Parathyroid adenoma (tissue), 2 donors: Measurements from ENCODE around the gene USP22.

Source experiments
- H2AFZ ChIP-seq: fragments of 300-600 bp; sonication (generic); one replicate; pipeline ENCODE4 v1.7.0; 2017; ENCODE audit warnings: antibody characterized with exemption, mild to moderate bottlenecking
- H3K27ac ChIP-seq: fragments of 300-600 bp; sonication (generic); one replicate; pipeline ENCODE4 v1.7.0; 2017
- H3K27me3 ChIP-seq: fragments of 300-600 bp; sonication (generic); one replicate; pipeline ENCODE4 v1.7.0; 2017; ENCODE audit warnings: low read length; ENCODE audit not compliant: control insufficient read depth, insufficient read depth
- H3K36me3 ChIP-seq: fragments of 300-600 bp; sonication (generic); one replicate; pipeline ENCODE4 v1.7.0; 2017; ENCODE audit warnings: low read length; ENCODE audit not compliant: control insufficient read depth, insufficient read depth
- H3K4me1 ChIP-seq: fragments of 300-600 bp; sonication (generic); one replicate; pipeline ENCODE4 v1.7.0; 2017; ENCODE audit warnings: control low read depth
- H3K4me2 ChIP-seq: fragments of 300-600 bp; sonication (generic); one replicate; pipeline ENCODE4 v1.7.0; 2017; ENCODE audit warnings: low read length
- H3K4me3 ChIP-seq: fragments of 300-600 bp; sonication (generic); one replicate; pipeline ENCODE4 v1.7.0; 2017; ENCODE audit warnings: low read depth, low read length
- H3K79me2 ChIP-seq: fragments of 300-600 bp; sonication (generic); one replicate; pipeline ENCODE4 v1.7.0; 2017; ENCODE audit warnings: control low read depth
- H3K9ac ChIP-seq: fragments of 300-600 bp; sonication (generic); one replicate; pipeline ENCODE4 v1.7.0; 2017; ENCODE audit warnings: mild to moderate bottlenecking
- H3K9me3 ChIP-seq: fragments of 300-600 bp; sonication (generic); one replicate; pipeline ENCODE4 v1.7.0; 2017; ENCODE audit warnings: low read length; ENCODE audit not compliant: control insufficient read depth
- TF ChIP-seq, protein P1 (sequence below): fragments of 300-600 bp; sonication (generic); IDR thresholded peaks from one replicate; pipeline ENCODE4 v1.7.0; 2017; ENCODE audit warnings: antibody characterized with exemption, mild to moderate bottlenecking
- donor health status: primary hyperparathyroidism.

USP22 gene

DNA sequence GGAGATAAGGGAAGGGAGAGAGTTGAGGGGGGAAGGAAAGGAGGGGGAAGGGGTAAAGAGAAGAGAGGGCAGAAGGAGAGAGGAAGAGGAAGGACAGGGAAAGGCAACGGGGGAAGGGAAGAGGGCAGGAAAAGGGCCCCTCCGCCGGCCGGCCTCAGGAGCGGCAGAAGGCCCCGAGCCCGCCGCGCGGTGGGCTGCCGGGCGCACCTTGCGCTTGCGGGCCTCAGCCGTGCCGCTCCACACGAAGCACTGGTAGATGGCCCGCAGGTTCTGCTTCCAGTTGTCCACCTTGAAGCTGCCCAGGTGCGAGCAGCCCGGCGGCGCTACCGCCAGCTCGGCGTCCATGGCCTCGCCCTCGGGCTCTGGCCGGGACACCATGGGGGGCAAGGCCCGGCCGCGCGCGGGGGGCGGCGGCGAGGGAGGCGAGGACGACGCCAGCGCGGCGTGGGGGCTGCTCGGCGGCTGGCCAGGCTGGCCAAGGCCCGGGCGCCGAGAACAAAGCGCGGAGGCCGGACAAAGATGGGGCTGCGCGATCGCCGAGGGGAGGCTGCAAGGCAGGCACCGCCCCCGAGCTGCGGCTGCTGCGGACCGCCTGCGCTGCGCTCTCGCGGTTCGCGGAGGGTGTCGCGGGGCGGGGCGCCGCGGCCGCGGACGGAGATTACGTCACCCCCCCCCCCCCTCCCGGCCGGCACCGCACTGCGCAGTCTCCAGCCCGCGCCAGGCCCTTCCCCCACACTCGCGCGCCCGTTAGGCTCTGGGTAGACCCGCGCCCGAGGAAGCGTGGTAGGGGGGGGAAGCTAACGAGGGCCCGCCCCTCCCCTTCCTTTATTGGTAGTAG, at the start of gene USP22:
USP22 (minus strand) TSS at position 554 of the 838 bp plus-strand sequence; CDS start at position 378, 176 bp downstream.
- peaks cover 32% of the 10 kb centered on the region for H3K79me2 ChIP-seq
- no peaks in the 10 kb centered on the region for H3K27me3 ChIP-seq
- peak within 1 kb of the TSS; percentile 99 for H3K27ac ChIP-seq
- no peaks in the 10 kb centered on the region for H3K36me3 ChIP-seq
- peak within 1 kb of the TSS; percentile 97 for H3K9ac ChIP-seq
- H3K4me3 ChIP-seq, result peak within 1 kb of the TSS; percentile 87
- peak within 1 kb of the TSS; percentile 89 for H2AFZ ChIP-seq
- H3K4me1 ChIP-seq, result peaks cover 8% of the 10 kb centered on the region
- TF ChIP-seq, protein P1, sequence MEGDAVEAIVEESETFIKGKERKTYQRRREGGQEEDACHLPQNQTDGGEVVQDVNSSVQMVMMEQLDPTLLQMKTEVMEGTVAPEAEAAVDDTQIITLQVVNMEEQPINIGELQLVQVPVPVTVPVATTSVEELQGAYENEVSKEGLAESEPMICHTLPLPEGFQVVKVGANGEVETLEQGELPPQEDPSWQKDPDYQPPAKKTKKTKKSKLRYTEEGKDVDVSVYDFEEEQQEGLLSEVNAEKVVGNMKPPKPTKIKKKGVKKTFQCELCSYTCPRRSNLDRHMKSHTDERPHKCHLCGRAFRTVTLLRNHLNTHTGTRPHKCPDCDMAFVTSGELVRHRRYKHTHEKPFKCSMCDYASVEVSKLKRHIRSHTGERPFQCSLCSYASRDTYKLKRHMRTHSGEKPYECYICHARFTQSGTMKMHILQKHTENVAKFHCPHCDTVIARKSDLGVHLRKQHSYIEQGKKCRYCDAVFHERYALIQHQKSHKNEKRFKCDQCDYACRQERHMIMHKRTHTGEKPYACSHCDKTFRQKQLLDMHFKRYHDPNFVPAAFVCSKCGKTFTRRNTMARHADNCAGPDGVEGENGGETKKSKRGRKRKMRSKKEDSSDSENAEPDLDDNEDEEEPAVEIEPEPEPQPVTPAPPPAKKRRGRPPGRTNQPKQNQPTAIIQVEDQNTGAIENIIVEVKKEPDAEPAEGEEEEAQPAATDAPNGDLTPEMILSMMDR, result no peak
- peak within 1 kb of the TSS; percentile 80 for H3K4me2 ChIP-seq
- H3K9me3 ChIP-seq, result no peaks in the 10 kb centered on the region

DNA sequence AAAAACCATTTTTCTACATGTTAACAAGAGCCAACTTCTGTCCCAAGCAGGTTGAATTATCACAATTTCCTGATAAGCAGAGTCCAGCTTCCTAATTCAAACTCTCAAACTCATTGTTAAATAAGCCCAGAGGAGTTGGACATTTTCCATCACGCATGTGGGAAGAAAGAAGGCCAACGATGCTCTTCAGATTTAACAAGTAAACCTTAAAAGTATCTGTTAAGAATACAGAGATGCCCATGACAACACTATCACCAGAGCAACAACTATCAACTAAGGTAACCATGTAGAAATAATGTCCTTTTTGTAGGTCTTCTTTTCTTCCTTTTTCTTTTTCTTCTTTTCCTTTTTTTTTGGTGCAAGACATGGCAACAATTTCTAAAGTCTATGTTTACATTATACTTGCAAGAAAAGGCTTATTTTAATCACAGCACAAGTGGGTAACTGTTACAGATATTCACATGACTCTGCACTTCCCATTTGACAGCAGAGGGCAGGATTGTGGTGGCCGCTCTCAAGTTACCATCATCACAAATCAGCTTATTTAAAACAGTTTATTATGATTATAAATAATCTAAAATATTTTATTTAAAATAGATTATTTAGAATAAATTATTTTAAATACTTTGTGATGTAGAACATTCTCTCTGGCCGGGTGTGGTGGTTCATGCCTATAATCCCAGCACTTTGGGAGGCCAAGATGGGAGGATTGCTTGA, 48.2 kb upstream of the USP22 start:
- Histone ChIP-seq H3K79me2 (no peaks in the 10 kb centered on the region), H3K27me3 (no peaks in the 10 kb centered on the region), H3K4me2 (no peak overlapping the region), H3K9ac (no peak overlapping the region), H3K4me3 (no peak overlapping the region), H3K9me3 (no peaks in the 10 kb centered on the region), H3K36me3 (no peaks in the 10 kb centered on the region), H3K27ac (no peak overlapping the region), H2AFZ (no peak overlapping the region), H3K4me1 (no peaks in the 10 kb centered on the region)
- TF ChIP-seq, protein P1, result no peak

DNA sequence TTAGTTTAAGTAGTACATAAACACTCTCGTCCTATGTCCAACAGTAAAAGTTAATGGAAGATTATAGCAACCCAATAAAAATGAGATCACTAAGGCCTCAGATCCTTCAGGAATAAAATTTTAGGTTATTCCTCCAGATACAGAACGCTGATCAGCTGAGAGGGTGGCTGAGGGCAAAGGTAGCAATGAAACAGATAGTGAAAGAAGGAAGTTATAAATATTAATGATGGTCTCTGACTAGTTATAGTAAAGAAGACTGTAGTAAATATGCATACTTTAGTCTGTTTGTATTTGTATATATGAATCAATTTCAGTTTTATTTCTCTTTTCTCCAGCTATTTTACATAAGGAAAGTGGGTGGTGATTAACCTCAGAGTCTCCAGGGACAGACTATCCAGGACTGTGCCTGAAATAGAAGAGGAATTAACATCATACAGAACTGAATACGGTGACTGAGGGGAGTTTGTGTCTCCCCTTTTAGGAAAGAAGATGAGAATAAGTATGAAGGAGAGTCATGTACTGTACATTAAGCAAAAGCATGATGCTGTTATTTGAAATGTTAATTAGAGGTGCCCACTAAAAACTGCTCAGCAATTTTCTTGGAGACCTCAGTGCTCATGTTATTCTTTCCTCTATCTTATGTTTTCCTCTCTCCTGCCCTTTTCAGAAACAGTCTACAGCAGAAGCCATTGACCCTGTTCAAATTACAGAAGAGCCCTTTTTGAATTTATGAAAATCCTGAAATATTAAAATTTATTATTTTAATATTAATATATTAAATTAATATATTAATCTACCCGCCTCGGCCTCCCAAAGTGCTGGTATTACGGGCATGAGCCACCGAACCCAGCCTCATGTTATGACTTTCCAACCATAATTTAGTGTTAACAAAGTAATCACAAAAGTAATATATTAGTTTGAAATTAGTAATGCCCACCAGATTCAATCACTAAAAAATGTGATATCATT, 47.4 kb upstream of the USP22 start:
- TF ChIP-seq, protein P1, result no peak
- Histone ChIP-seq H3K79me2 (no peaks in the 10 kb centered on the region), H3K4me3 (no peak overlapping the region), H3K9ac (no peak overlapping the region), H3K27ac (no peak overlapping the region), H3K9me3 (no peaks in the 10 kb centered on the region), H2AFZ (no peak overlapping the region), H3K4me2 (no peak overlapping the region), H3K27me3 (no peaks in the 10 kb centered on the region), H3K36me3 (no peaks in the 10 kb centered on the region), H3K4me1 (no peaks in the 10 kb centered on the region)

DNA sequence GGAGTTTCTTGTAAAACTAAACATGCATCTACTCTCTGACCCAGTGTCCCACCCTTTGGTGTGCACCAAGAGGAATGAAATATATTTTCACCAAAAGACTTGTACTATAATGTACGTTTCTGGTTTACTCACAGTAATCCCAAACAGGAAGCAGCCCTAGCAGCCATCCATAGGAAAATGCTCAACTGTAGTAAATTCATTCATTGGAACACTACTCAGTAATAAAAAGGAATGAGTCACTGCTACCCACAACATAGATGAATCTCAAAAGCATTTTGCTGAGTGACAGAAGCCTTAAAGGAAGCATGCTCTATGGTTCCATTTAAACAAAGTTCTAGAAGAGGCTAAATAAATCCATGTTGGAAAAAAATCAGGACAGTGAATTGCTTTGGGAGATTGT, 46.3 kb upstream of the USP22 start:
- Histone ChIP-seq H2AFZ (no peak overlapping the region), H3K27me3 (no peaks in the 10 kb centered on the region)
- TF ChIP-seq, protein P1, result no peak

More for the DNA sequence above, 46.3 kb upstream of the USP22 start:
- Histone ChIP-seq H3K4me1 (no peaks in the 10 kb centered on the region), H3K79me2 (no peaks in the 10 kb centered on the region), H3K9ac (no peak overlapping the region), H3K27ac (no peak overlapping the region), H3K4me3 (no peak overlapping the region), H3K9me3 (no peaks in the 10 kb centered on the region), H3K36me3 (no peaks in the 10 kb centered on the region), H3K4me2 (no peak overlapping the region)
